Effector CD4-positive, alpha-beta T cell (primary cell): ENCODE measurements around the gene TCEAL1.
"Not testable (repeated sequence)": the region's sequence is repeated elsewhere in the genome, so short reads cannot be mapped to it uniquely, and the experiment has no call there.

Source experiments
- DNase-seq: peaks from one replicate; pipeline ENCODE4 v3.0.0-alpha.2; 2020
- total RNA-seq: gene quantifications from one replicate; lab custom pipeline; 2026; lab: John Stamatoyannopoulos, UW

Gene TCEAL1, protein sequence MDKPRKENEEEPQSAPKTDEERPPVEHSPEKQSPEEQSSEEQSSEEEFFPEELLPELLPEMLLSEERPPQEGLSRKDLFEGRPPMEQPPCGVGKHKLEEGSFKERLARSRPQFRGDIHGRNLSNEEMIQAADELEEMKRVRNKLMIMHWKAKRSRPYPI
- total RNA-seq: 2.3 reads per million, percentile 5 among the genes with 10 or more reads in this experiment

DNA sequence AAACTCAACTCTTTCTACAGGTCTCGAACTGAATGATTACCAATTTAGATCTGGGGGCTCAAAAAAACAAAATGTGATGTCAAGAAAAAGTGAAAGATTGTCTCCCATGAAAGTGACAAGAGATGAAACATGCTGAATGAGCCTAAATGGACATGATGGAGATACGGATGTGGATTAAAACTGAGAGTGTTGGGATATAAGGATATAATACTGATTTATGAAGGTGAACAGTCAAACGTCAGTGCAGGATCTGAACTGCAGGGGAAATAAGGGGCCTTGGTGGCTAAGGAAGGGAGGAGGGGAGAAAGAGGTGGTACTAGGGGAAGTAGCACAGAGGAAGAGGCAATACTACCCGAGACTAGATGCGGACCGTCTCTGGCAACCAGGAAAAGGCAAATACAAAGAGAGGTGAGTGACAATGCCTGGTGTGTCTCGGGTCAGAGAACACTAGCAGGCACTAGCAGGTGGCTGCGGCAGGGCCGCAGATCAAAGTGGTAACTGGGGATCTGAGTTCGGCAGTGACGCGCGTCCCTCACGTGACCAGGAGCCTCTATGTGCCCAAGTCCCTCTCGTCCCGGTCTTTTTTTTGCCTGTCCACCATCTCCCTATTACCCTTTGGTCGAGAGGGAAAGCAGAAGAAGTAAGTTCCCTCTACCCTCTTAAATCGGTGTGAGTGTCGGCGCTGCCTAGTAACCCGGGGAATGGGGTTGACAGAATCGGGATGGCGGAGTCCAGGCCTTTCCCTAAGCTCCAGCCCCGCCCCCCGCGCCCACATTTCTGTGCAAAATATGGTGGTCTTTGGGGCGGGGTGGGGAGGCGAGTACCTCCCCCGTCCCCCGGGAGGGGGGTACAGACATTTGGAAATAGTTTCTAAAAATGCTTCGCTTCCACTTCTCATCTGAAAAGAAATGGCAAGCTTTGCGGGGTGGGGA is at the start of gene TCEAL1:
Gene TCEAL1, plus strand, starts transcription at position 590 of the 932 bp plus-strand sequence. CDS start 942 bp downstream, outside the sequence.
- DNase-seq: no peak

DNA sequence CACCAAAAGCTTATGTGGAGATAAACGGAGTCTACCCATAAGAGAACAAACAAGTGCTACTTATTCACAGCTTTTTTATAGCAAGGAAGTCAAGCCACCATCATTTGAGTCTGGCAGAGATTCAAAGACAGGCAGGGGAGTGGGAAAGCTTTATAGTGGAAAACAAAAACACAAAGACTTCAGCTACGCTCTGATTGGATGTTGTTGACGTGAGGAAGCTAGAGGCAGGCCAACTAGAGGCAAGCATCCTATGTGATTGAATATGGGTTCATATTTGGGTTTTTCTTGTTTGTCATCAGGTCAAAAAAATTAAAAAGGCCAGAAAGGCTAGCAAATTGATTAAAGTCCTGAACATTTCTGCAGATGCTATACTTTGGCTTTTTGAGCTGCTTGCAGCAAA is 44.2 kb upstream of the TCEAL1 start:
- no peak for DNase-seq

DNA sequence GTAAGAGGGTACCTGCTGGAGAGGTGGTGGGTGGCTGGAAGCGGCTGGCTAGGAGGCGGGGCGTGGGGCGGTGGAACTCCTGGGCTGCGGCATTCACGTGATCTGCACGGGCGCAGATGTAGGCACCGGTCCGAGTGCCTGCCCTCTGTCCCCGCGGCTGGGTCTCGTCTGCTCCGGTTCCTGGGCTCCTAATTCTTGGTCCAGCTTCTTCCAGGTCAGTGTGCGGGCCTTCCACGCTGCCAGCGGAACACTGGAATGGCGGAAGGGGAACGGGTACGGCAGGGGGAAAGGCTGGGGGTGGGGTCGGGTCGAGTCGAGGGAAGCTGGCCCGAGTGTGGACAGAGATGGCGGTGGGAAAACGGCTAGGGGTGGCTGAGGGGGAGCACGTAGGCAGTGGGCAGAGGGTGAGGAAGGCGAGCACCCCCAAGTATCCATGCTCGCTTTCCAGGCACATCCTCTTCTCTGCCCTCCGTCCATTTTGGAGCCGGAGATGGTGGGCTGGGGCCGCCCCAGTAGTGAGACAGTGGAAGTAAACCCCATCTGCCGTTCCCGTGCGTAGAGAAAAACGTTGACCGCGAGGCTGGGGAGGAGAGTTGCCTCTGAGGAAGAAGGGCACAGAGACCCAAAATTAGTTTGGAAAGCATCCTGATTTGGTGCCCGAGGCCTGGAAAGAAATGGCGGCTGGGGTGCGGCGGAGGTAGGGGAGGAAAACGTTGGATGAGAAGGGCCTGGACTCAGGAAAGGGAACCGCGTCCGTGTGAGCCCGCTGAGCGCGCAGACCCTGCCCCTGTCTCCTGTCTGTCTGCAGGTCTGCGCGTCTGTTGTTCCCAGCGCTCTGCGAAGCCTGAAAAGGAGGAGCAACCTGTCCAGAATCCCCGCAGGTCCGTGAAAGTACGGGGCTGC is 43.1 kb upstream of the TCEAL1 start, which contains the start of gene TCEAL4:
Gene TCEAL4, plus strand, starts transcription at position 105 of the 903 bp plus-strand sequence. CDS start 1,161 bp downstream, outside the sequence.
- DNase-seq: no peak

DNA sequence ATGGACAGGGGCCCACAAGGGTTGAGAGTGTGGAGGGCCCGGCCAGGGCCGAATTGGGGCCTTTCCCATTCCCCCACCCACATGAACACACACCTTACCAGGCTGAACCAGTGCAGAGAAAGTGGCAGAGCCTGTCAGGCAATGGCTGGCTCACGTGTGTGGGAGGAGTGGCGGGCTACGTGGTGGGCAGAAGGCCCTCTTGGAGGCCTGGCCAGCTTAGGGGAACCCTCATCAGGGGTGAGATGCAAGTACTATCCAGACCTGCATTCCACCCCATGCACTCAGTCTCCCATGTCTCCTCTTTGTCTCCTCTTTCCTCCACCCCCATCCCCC is 42.5 kb upstream of the TCEAL1 start:
- no peak for DNase-seq

DNA sequence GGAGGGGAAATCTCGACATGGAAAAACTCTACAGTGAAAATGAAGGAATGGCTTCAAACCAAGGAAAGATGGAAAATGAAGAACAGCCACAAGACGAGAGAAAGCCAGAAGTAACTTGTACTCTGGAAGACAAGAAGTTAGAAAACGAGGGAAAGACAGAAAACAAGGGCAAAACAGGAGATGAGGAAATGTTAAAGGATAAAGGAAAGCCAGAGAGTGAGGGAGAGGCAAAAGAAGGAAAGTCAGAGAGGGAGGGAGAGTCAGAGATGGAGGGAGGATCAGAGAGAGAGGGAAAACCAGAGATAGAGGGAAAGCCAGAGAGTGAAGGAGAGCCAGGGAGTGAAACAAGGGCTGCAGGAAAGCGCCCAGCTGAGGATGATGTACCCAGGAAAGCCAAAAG is 42.1 kb upstream of the TCEAL1 start:
- DNase-seq: no peak

DNA sequence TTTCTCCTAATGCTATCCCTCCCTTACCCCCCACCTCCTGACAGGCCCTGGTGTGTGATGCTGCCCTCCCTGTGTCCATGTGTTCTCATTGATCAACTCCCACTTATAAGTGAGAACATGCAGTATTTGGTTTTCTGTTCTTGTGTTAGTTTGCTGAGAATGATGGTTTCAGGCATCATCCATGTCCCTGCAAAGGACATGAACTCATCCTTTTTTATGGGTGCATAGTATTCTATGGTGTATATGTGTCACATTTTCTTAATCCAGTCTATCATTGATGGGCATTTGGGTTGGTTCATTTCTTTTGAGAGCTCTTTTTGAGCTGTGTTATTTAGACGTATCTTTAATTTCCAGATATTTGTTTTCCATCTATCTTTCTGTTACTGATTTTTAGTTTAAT is 36.5 kb upstream of the TCEAL1 start:
- not testable (repeated sequence) for DNase-seq

DNA sequence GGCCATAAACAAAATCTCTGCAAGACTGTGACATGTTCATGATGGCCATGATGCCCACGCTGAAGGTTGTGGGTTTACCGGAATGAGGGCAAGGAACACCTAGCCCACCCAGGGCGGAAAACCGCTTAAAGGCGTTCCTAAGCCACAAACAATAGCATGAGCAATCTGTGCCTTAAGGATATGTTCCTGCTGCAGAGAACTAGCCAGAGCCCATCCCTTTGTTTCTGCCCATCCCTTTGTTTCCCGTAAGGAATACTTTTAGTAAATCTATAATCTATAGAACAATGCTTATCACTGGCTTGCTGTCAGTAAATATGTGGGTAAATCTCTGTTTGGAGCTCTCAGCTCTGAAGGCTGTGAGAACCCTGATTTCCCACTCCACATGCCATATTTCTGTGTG is 33.6 kb upstream of the TCEAL1 start:
- DNase-seq: not testable (repeated sequence)

DNA sequence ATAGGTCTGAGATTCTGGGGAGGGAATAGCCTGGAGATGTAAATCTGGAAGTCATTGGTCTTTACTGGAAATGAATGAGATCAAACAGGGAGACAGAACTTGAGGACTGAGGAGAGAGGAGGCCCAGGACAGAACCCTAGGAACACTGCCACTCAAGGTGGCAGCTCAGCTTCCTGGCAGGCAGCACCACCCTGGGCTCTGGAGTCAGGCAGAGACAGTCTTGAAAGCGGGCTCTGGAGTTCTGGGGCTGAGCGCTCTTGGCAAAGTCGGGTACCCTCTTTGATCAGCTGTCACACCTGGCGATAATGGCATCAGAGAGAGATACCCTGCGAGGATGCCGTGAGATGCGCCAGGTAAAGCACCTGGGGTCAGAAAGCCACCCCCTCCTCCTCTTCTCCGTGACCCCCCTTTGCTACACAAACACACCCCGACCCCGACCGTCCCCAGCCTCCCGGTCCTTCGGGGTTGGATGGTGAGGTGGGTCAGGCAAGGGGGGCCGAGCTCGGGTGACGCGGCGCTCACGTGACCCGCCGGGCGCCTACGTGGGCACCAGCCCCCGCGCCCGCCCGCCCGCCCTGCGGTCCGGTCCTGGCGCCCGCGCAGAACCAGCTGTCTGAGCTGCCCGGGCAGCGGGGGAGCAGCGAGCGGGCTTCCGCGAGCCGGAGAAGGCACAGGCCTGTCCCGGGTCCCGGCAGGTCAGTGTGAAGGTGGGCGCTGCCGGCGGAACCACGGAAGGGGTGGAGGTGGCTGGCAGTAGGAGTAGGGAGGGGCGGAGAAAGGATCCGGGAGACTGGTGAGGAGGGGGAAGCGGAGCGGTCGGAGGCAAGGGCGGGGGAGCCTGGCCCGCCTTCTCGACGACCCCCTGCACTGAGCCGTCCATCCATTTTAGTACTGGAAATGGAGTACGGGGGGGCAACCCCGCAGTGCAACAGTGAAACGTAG is 21.1 kb upstream of the TCEAL1 start, which contains the start of gene TCEAL3:
Gene TCEAL3, plus strand, starts transcription at position 600 of the 942 bp plus-strand sequence. CDS start 1,102 bp downstream, outside the sequence.
- DNase-seq: no peak

DNA sequence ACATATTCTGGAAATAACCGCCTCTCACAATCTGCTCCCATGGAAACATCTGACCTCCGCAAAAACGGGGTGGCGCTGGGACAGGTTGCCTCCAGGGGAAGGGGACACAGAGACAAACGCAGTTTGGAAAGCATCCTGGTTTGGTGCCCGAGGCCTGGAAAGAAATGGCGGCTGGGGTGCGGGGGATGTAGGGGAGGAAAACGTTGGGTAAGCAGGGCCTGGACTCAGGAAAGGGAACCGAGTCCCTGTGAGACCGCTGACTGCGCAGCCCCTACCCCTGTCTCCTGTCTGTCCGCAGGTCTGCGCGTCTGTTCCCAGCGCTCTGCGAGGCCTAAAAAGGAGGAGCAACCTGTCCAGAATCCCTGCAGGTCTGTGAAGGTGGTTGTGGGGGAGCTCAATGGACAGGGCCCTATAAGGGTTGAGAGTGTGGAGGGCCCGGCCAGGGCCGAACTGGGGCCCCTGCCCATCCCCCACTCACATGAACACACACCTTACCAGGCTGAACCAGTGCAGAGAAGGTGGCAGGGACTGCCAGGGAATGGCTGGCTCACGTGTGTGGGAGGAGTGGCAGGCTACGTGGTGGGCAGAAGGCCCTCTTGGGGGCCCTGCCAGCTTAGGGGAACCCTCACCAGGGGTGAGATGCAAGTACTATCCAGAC is 20.3 kb upstream of the TCEAL1 start:
- DNase-seq: no peak

DNA sequence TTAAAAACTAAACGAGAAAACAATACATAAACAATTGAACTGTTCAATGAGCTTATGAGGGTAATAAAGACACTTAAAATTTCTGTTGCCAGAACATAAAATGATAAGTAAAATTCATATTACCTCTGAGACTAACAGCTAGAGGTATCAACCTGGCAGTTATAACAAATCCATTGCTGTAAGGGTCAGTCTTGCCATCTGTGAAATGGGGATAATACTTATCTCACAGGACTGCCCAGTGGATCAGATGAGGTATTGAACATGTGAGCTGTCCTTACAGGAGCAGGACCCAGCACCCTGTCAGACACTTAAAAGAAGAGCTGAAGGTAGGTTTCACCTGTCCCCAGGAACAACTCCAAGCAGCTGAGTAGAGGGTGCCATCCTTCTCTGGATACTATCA is 18.5 kb upstream of the TCEAL1 start:
- DNase-seq: no peak

DNA sequence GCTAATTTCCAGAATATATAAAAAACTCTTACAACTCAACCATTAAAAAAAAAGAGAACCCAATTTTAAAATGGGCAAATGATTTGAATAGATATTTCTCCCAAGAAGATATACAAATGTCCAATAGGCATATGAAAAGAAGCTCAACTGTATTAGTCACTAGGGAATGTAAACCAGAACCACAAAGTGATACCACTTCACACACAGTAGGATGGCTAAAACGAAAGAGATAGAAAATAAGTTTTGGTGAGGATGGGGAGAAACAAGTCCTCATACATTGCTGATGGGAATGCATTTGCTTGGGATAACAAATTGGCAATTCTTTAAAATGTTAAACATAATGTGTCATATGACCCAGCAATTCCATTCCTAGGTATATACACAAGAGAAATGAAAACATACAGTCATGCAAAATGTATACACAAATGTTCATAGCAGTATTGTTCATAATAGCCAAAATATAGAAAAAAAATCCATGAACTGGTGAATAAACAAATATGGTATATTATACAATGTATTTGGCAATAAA is 15.3 kb upstream of the TCEAL1 start:
- DNase-seq: no peak

DNA sequence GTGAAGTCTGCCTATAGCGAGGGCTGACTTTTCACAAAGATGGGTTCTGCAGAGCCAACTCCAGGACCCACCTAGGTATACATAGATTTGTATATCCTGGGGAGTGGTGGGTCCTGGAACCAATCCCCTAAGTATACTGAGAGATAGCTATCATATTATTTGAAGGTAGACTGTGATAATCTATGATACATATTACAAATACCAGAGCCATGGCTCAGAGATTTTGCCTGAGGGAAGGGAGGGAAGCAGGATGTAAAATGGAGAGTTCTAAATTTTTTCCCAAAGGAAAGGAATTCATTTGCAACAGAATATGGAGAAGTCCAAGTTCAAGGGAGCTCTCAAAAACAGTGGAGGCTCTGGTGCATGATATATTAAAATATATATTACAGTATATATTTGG is 13.8 kb upstream of the TCEAL1 start:
- DNase-seq: no peak

DNA sequence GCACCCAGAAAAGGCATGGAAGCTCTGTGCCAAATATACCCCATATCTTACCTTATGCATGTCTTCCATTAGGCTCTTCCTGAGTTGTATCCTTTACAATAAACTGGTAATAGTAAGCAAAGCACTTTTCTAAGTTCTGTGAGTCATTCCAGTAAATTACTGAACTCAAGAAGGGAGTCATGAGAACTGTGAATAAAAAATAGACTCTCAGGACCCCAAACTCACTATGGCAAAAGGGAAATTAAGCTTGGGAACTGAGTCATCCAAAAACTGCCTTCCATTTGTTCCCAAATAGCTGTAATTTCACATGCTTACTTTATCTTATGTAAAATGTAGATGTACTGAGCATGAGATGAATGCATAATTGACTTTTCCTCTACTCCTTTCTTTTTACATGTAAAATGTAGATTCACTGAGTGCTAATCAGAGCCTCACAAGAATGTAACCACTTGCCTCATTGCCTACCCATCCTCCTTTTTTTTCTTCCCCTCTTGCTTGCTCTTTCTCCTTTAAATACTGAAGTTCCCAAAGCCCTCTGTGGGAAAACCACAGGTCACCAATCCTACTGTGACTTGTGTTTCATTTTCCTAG is 12.9 kb upstream of the TCEAL1 start:
- no peak for DNase-seq

DNA sequence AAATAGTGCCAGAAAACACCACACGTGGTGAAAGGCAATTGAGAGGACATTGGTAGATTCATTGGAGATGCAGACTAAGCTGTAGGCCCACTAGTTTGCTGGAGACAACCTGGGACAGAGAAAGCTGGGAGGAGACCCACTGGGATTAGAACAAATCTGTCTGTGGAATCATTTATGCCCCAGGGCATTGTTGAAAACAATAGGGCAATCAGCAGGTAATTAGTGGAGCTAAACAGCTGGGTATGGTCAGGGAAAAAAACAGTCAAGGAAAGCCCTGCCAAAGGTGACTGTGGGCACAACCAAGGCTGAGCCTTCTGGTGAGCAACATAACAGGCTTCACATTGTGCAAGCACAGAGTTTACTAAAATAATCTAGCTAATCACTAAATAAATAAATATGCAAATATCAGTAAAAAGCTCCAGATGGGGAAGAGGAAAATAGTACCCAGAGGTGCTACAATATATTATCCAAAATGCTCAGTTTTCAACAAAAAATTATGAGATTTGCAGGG is 12.0 kb upstream of the TCEAL1 start:
- DNase-seq: no peak

DNA sequence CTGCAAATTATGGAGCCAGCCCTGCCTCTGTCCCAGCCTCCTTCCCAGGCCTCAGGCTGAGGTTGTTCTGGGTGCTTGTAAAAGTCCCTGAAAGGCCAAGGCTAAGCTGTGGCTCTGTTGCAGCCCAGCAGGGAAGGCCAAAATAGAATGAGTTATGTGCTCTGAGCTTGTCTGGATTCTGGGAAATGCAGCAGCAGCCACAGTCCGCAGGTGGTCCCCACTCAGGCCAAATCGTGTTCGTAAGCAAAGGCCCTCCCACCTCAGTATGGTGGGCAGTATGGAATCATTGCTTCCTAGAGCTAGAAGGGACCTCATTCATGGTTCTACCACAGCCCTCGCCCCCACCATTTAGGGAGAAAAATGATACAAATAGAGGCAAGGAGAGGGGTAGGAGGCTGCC is 4.7 kb upstream of the TCEAL1 start:
- DNase-seq: no peak

DNA sequence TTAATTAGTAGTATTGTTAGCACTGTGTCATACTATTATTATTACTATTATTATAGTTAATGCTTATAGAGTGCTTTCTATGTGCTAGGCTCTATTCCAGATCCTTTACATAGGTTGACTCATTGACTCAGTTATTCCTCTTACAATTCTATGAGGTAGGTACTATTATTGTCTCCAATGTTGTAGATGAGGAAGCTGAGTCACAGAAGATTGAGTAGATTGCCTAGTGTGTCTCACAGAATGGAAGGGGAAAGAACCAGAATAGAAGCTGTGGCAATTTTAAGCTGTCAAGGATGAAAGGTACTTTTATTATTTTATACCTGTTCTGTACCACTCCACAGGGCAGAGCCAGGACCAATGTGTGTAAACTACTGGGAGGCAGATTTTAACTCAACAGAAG is 1.9 kb upstream of the TCEAL1 start:
- DNase-seq: no peak

DNA sequence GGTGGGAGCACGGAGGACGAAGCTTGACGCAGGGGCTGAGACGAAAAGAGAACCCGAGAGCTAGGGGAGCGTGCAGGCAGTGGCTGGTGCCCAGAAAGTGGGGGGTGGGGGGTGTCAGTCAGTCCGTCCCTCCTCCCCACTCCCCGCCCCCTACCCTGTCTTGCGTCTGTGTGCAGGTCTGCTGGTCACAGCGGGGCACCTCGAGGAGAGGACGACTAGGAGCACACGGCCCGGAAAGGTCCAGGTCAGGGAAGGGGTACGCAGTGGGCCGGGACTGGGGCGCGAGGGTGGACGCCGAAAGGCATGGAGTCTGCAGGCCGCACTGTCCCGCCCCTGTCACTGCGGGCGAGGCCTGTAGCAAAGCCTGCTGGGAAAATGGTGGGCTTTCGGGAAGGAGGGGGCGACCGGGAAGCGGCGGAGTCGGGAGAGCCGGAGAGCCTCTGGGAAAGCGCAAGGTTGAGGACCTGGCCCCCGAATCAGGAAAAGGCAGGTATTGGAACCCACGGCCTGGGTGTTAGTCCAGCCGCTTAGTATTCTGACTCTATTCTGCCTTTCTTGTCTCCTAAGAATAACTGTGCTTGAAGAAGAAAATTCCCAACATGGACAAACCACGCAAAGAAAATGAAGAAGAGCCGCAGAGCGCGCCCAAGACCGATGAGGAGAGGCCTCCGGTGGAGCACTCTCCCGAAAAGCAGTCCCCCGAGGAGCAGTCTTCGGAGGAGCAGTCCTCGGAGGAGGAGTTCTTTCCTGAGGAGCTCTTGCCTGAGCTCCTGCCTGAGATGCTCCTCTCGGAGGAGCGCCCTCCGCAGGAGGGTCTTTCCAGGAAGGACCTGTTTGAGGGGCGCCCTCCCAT is 769 bp downstream of the TCEAL1 start:
- no peak for DNase-seq

DNA sequence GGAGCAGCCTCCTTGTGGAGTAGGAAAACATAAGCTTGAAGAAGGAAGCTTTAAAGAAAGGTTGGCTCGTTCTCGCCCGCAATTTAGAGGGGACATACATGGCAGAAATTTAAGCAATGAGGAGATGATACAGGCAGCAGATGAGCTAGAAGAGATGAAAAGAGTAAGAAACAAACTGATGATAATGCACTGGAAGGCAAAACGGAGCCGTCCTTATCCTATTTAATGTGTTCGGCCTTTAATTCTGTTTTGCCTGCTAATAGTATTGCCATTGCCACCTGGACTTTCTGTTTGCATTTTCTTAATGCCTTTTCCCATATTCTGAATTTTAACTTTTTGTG is 1.4 kb downstream of the TCEAL1 start:
- DNase-seq: no peak

DNA sequence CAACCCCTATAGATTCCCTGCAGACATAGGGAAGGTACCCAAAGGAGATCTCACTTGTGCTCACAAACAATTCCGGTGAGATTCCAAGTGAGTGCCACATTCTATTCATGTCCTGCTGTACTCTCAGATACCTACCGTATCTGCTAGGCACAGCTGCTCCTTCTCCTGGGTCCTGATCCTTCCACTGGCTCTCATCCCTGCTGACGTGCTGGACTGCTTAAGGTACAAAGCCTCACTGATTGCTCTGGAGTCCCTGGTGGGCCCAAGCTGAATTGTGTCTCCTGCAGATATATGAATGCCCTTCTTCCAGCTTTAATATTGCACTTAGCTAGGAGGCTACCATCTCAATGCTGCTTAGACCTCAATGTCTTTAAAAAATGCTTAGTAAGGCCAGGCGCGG is 2.4 kb downstream of the TCEAL1 start:
- DNase-seq: no peak
